C4-2B (cell line): ENCODE measurements around the gene SIRPB2.

Experiments
- CTCF ChIP-seq: fragments of 450-650 bp; conservative IDR thresholded peaks from 2 replicates; pipeline ENCODE4 v1.5.1; 2017; ENCODE audit warnings: mild to moderate bottlenecking
- ZFX ChIP-seq: fragments of 450-650 bp; IDR thresholded peaks from 2 replicates; pipeline ENCODE4 v1.6.1; 2017

- TF ChIP-seq CTCF = no peak
- no peak for TF ChIP-seq ZFX
Observed at GRCh38 chr20:1427457-1428054, 63.7 kb downstream of the SIRPB2 start.
